ENCODE results near the gene TUBB6.

GRCh38 chr18:12326711-12327460 lies 18.8 kb downstream of the TUBB6 start:
- TF ChIP-seq CTCF (IDR thresholded peaks at IDR 0.05; ENCODE audit: extremely low read depth in 1 of 2, insufficient read depth in 1 of 2, low read depth in 1 of 2, low read length in 2 of 2) (no peak), POLR2AphosphoS5 (IDR thresholded peaks at IDR 0.05; ENCODE audit: insufficient read depth, low read depth, low read length) (no peak), JUN (IDR thresholded peaks at IDR 0.05; ENCODE audit: borderline replicate concordance, insufficient read depth, insufficient read length, low read depth) (no peak), POLR2A (IDR thresholded peaks at IDR 0.05; ENCODE audit: low read depth, low read length) (no peak), EZH2 (IDR thresholded peaks at IDR 0.05; ENCODE audit: borderline replicate concordance, low read depth, low read length, severe bottlenecking) (no peak), FOS (IDR thresholded peaks at IDR 0.05; ENCODE audit: borderline replicate concordance, insufficient read depth, low read length) (no peak)

Data from endothelial cell of umbilical vein (primary cell).